ENCODE data around the gene USP16. TPM values are rescaled to one million over a fixed set of nuclear protein-coding genes. Genes with fewer than 3 reads are reported as not detected.
"Not testable (repeated sequence)": the region's sequence is repeated elsewhere in the genome, so short reads cannot be mapped to it uniquely, and the experiment has no call there.

USP16 gene
- total RNA-seq, result 10 to 100 TPM; 31.8 to 33.7 TPM

DNA sequence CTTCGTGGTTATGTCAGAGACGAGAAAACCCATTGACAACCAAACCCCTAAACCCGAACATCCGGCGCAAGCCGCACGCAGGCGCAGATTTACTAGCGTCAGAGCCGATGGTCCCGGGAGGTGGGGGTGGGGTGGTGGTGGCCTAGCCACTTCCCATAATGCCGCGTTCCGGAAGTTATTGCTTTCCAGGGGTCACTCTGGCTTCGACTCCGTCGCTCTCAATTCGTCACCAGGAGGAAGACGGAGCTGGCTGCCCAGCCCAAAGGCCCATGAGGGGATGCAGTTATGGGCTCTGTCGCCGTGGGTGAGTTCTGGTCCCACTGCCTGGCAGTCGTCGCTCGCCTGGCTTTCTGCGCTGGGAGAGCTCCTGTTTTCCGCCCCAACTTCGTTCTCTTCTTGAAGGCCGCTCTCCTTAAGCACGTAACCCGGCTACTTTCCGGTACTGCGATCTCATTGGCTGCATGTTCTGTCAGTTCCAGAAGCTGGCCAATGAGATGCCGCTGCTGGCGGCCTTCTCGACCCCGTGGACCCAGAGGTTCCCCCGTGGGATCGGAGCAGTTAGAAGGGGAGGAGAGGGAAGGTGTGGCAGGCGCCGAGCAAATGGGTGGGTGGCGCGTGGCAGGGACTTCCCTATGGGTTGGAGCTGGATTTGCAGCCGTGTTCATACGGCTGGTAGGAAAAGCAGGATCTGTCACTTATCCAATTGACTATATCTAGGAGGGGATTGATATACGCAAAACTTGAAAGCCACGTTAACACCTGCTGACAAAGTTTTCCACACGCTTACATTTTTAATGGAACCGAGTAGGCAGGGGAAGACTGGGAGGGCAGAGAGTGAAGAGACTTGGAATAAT lies at the start of gene USP16:
TSS of gene USP16 (plus strand) at position 195 of the 854 bp plus-strand sequence. CDS start 3,246 bp downstream, outside the sequence.
- H3K4me1 Mint-ChIP-seq (ENCODE audit: low read depth), result peaks cover 47% of the 10 kb centered on the region
- DNase-seq (peak; percentile 96), ATAC-seq (peak; percentile 97)
- H3K27me3 Mint-ChIP-seq (ENCODE audit: low read depth), result no peaks in the 10 kb centered on the region
- ChIA-PET POLR2A (interaction anchor here (0.7 to 5.2 kb wide), 19 partner anchors 9 to 425 kb away, joined by 3 to 93 read pairs (median 4); partner anchors contain the start of genes CCT8 and LTN1), CTCF (interaction anchor here (0.9 to 1.9 kb wide), 10 partner anchors 8 to 65 kb away, joined by 3 to 5 read pairs (median 4); partner anchors contain the start of genes CCT8 and LTN1)
- H3K27ac Mint-ChIP-seq, result peak within 1 kb of the TSS; percentile 98
- H3K36me3 Mint-ChIP-seq (ENCODE audit: low read depth), result peaks cover 16% of the 10 kb centered on the region
- H3K9me3 Mint-ChIP-seq (ENCODE audit: insufficient read depth), result no peaks in the 10 kb centered on the region
- peak within 1 kb of the TSS; percentile 99 for H3K4me3 Mint-ChIP-seq

DNA sequence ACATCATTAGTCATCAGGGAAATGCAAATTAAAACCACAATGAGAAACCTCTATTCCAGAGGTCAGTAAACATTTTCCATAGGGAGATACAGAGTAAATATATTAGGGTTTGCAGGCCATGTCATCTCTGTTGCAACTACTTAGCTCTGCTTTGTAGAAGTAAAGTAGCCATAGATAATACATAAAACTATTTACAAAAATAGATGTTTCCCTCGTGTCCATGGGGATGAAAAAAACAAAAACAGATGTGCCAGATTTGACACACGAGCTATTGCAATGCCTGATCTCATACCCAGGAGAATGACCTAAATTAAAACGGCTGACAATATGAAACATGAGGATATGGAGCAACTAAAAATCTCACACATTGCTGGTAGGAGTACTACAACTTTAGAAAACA lies 49.1 kb upstream of the USP16 start:
- POLR2A ChIA-PET, result interaction anchor here (0.7 to 1.4 kb wide), 3 partner anchors 14 to 49 kb away, joined by 3 read pairs; partner anchors contain the start of genes LTN1 and USP16
- Mint-ChIP-seq H3K36me3 (ENCODE audit: low read depth) (peaks cover 45% of the 10 kb centered on the region), H3K4me1 (ENCODE audit: low read depth) (no peaks in the 10 kb centered on the region), H3K4me3 (no peak overlapping the region), H3K9me3 (ENCODE audit: insufficient read depth) (no peaks in the 10 kb centered on the region), H3K27me3 (ENCODE audit: low read depth) (no peaks in the 10 kb centered on the region), H3K27ac (no peak overlapping the region)
- CTCF ChIA-PET, result interaction anchor here (0.8 to 1.1 kb wide), 2 partner anchors 12 to 36 kb away, joined by 3 read pairs; no protein-coding TSS in a partner anchor
- ATAC-seq, result no peak
- DNase-seq, result no peak

DNA sequence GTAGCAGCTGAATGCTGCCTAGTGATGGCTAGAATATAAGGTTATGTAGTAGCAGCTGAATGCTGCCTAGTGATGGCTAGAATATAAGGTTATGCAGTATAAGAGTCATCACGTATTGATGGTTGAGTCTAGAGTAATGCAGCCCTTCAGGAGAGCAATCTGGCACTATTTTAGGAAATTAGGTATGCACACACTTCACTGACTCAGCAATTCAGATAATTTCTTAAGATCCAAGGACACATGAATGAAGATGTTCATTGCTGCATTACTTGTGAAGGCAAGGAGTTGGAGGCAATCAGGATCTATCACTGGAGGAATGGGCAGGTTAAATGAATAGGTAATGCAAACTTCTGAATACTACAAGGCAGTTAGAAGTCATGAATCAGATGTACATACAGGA lies 45.4 kb upstream of the USP16 start:
- CTCF ChIA-PET, result no interaction called here
- DNase-seq, result no peak
- ATAC-seq, result no peak
- no peak overlapping the region for H3K27ac Mint-ChIP-seq
- no peaks in the 10 kb centered on the region for H3K9me3 Mint-ChIP-seq (ENCODE audit: insufficient read depth)
- H3K4me1 Mint-ChIP-seq (ENCODE audit: low read depth), result no peaks in the 10 kb centered on the region
- H3K36me3 Mint-ChIP-seq (ENCODE audit: low read depth), result peaks cover 51% of the 10 kb centered on the region
- H3K27me3 Mint-ChIP-seq (ENCODE audit: low read depth), result no peaks in the 10 kb centered on the region
- H3K4me3 Mint-ChIP-seq, result no peak overlapping the region
- POLR2A ChIA-PET, result interaction anchor here (0.9 kb wide), 1 partner anchor 46 kb away, joined by 4 read pairs; the partner anchor contains the start of gene USP16

DNA sequence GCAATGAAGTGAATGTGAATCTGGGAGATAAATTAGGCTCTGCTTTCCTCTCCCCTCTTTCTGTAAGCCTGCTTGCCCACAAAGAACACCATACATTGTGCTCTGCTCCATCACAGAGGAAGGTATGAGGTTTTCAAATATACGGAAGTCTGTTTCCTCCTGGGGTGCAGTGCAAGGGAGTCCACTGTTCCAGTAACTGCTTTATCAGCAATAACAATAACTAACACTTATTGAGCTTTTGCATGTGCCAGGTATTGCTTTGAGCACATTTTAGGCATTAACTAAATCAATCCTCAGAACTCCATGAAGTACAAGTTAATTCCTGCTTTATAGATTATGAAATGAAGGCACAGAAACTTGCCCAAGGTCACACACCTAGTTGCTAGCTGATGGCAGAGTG lies 41.8 kb upstream of the USP16 start:
- Mint-ChIP-seq H3K4me1 (ENCODE audit: low read depth) (peaks cover 4% of the 10 kb centered on the region), H3K4me3 (no peak overlapping the region), H3K9me3 (ENCODE audit: insufficient read depth) (no peaks in the 10 kb centered on the region), H3K36me3 (ENCODE audit: low read depth) (peaks cover 52% of the 10 kb centered on the region), H3K27me3 (ENCODE audit: low read depth) (no peaks in the 10 kb centered on the region), H3K27ac (no peak overlapping the region)
- ChIA-PET POLR2A (no interaction called here), CTCF (no interaction called here)
- no peak for DNase-seq
- ATAC-seq, result no peak

DNA sequence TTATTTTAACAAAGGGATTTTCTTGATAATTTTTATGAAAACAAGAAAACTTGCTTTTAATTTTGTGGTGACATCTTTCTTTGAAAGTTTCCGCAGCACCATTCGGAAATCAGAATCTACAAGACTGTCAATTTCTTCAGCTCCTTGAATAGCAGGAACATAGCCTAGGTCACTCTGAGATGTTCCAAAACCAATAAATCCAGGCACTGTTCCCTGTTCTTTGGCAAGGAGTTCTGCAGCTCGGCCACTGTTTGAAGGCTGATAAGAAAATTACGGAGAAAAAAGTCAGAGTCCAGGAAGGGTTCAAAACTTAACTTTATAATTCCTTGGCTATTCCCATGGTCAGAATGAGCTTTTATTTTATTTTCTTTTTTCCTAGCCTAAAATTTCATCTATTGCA lies 37.8 kb upstream of the USP16 start:
- H3K36me3 Mint-ChIP-seq (ENCODE audit: low read depth), result peaks cover 41% of the 10 kb centered on the region
- ChIA-PET POLR2A (no interaction called here), CTCF (interaction anchor here (0.9 kb wide), 2 partner anchors 9 to 20 kb away, joined by 3 to 4 read pairs; no protein-coding TSS in a partner anchor)
- ATAC-seq (no peak), DNase-seq (no peak)
- no peak overlapping the region for H3K4me3 Mint-ChIP-seq
- H3K9me3 Mint-ChIP-seq (ENCODE audit: insufficient read depth), result no peaks in the 10 kb centered on the region
- H3K4me1 Mint-ChIP-seq (ENCODE audit: low read depth), result peaks cover 25% of the 10 kb centered on the region
- H3K27me3 Mint-ChIP-seq (ENCODE audit: low read depth), result no peaks in the 10 kb centered on the region
- H3K27ac Mint-ChIP-seq, result no peak overlapping the region

DNA sequence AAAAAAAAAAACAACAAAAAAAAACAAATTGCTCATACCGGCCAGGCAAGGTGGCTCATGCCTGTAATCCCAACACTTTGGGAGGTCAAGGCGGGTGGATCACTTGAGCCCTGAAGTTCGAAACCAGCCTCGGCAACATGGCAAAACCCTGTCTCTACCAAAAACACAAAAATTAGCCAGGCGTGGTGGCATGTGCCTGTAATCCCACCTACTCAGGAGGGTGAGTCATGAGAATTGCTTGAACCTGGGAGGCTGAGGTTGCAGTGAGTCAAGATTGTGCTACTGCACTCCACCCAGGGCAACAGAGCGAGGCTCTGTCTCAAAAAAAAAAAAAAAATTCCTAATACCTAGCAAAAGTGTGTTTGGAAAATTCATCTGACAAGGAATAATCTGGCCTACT lies 36.3 kb upstream of the USP16 start:
- H3K36me3 Mint-ChIP-seq (ENCODE audit: low read depth), result peaks cover 27% of the 10 kb centered on the region
- DNase-seq, CTCF ChIA-PET: not testable (repeated sequence)

DNA sequence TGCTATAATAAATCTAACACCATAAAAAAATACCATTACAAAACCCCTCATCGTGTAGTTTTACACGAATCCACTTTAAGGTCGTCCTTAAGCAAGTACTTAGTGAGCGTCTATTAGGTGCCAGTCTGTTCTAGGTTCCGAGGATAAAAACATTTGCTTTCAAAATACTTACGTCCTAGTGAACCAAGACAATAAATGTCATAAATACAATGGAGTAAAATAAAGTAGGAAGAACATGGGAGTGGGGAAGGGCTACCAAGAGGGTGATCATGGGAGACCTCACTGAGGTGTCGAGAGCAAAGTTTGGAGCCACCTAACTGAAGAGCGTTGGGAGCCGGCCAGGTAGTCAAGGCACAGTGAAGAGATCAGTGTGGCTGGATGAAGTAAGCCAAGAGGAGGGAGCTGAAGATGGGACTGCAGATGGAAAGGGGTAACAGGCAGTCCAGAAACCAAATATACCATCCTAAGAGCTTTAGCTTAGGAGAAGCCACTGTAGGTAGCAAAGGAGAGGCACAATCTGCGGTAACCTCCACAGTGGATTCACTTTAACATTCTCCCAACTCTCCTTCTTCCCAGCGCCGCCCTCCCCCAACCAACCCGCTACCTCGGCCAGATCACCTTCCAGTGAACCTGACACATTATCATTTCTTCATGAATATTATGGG lies 32.5 kb upstream of the USP16 start:
- CTCF ChIA-PET, result interaction anchor here (0.8 to 1.8 kb wide), 8 partner anchors 11 to 381 kb away, joined by 3 to 5 read pairs (median 4); partner anchors contain the start of genes RWDD2B and USP16
- peaks cover 32% of the 10 kb centered on the region for H3K4me1 Mint-ChIP-seq (ENCODE audit: low read depth)
- peak; percentile 1 for ATAC-seq

More for the DNA sequence above, 36.3 kb upstream of the USP16 start:
- H3K27me3 Mint-ChIP-seq (ENCODE audit: low read depth); H3K9me3 Mint-ChIP-seq (ENCODE audit: insufficient read depth); H3K27ac Mint-ChIP-seq; ATAC-seq; POLR2A ChIA-PET; H3K4me3 Mint-ChIP-seq: not testable (repeated sequence)
- H3K4me1 Mint-ChIP-seq (ENCODE audit: low read depth), result peaks cover 28% of the 10 kb centered on the region

DNA sequence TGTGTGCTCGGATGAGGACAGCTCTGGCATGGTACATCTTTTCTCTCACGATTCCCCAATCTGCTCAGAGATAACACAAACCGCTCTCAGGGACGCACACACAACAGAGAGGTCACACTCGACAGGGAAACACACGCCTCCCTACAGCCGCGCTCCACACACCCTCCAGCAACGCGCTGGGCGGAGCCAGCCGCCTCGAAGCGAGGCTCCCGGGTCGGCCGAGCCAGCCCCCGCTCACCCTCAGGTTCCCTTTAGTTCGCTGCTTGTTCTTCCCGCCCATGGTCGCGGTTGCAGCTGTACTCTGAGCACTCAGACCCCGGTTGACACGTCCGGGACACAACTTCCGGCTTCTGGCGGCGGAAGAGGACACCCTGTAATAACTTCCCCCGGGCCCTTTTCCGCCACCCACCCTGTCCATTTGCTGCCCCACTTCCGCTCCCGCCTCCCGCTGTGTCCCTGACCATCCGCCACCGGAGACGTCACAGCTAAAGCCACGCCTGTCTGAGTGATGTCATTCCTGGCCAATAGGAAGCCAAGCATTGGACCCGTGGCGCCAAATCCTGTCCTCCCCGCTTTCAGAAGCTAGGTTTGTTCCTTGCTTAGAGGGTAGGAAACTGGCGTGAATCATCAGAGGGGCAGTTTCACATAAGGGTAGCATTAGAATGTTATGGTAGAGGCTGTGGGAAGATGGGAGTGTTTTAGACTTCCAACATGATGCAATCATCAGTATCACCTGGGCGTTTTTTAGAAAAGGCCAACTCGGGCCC lies 31.8 kb upstream of the USP16 start, which contains the start of gene LTN1:
TSS of gene LTN1 (minus strand) at position 352 of the 767 bp plus-strand sequence. CDS start at position 280, 72 bp downstream.
- peak within 1 kb of the TSS; percentile 84 for H3K4me3 Mint-ChIP-seq
- H3K9me3 Mint-ChIP-seq (ENCODE audit: insufficient read depth), result no peaks in the 10 kb centered on the region
- H3K4me1 Mint-ChIP-seq (ENCODE audit: low read depth), result peaks cover 28% of the 10 kb centered on the region
- DNase-seq (peak; percentile 100), ATAC-seq (peak; percentile 94)
- CTCF ChIA-PET, result interaction anchor here (0.7 to 1.8 kb wide), 10 partner anchors 10 to 381 kb away, joined by 3 to 5 read pairs (median 3); partner anchors contain the start of genes RWDD2B and USP16
- H3K36me3 Mint-ChIP-seq (ENCODE audit: low read depth), result peaks cover 7% of the 10 kb centered on the region
- H3K27ac Mint-ChIP-seq, result peak within 1 kb of the TSS; percentile 98
- POLR2A ChIA-PET, result interaction anchor here (0.8 to 3.5 kb wide), 16 partner anchors 8 to 309 kb away, joined by 3 to 57 read pairs (median 6); partner anchors contain the start of genes CCT8, RWDD2B and USP16
- H3K27me3 Mint-ChIP-seq (ENCODE audit: low read depth), result no peaks in the 10 kb centered on the region

More for the DNA sequence above, 32.5 kb upstream of the USP16 start:
- POLR2A ChIA-PET, result interaction anchor here (0.9 to 3.5 kb wide), 14 partner anchors 9 to 310 kb away, joined by 3 to 57 read pairs (median 7); partner anchors contain the start of genes CCT8, RWDD2B and USP16
- peak overlapping the region; percentile 98 for H3K27ac Mint-ChIP-seq
- no peak for DNase-seq
- H3K36me3 Mint-ChIP-seq (ENCODE audit: low read depth), result peaks cover 10% of the 10 kb centered on the region
- no peaks in the 10 kb centered on the region for H3K9me3 Mint-ChIP-seq (ENCODE audit: insufficient read depth)
- H3K4me3 Mint-ChIP-seq, result peak overlapping the region; percentile 84
- no peaks in the 10 kb centered on the region for H3K27me3 Mint-ChIP-seq (ENCODE audit: low read depth)

DNA sequence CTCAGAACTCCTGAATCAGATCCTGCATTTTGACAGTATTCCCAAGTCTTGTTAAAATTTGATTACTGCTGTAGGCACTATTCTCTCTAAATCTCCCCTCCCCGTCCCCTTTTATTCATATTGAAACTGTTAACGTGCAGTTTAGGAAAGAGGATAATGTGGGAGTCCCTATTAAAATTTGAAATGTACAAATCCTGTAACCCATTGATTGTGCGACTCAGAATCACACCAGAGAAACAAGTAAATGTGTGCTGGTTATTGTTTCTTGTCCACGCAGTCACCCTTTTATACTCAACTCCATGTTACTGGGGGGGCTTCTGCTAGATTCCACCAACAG lies 31.2 kb upstream of the USP16 start:
- POLR2A ChIA-PET, result interaction anchor here (0.8 to 3.5 kb wide), 14 partner anchors 8 to 307 kb away, joined by 3 to 57 read pairs (median 7); partner anchors contain the start of genes CCT8, RWDD2B and USP16
- peak overlapping the region; percentile 84 for H3K4me3 Mint-ChIP-seq

DNA sequence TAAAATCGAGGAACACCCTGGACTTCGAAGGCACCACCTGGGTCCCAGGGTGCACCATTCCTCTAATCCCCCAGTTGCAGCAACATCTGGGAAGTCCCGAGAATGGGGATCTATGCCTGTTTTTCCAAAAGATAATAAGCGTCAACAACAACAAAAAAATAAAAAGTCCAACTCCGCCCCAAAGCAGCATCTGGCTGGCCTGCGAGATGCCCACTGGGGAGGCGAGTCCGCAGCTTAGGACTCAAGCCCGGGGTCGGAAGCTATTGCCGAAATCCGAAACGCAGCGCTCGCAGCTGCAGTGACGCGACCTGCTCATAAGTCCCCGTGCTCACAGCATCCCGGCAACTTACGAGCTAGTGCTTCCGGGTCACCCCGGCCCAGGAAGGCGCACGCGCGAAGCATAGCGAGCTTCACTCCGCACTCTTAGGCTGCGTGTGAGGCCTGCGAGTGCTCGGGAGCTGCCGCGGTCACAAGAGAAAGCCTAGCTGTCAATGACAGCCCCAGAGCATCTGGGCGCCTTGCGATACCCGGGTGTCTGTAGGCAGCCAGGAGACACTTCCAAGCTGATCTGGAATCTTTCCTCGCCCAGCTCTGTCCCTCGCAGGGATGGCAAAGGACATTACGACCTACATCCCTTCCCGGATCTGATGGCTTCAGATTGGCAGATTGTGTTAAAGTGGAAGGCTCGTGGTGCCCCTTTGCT lies 21.9 kb upstream of the USP16 start:
- ATAC-seq (peak; percentile 100), DNase-seq (peak; percentile 97)
- POLR2A ChIA-PET, result interaction anchor here (0.6 to 2.2 kb wide), 17 partner anchors 9 to 447 kb away, joined by 3 to 93 read pairs (median 4); partner anchors contain the start of genes CCT8, LTN1, RWDD2B and USP16
- CTCF ChIA-PET, result interaction anchor here (0.7 to 2.2 kb wide), 6 partner anchors 8 to 369 kb away, joined by 3 to 14 read pairs (median 5); partner anchors contain the start of genes LTN1 and USP16
- Mint-ChIP-seq H3K4me1 (ENCODE audit: low read depth) (peaks cover 19% of the 10 kb centered on the region), H3K4me3 (peak overlapping the region; percentile 88), H3K36me3 (ENCODE audit: low read depth) (peaks cover 13% of the 10 kb centered on the region), H3K9me3 (ENCODE audit: insufficient read depth) (no peaks in the 10 kb centered on the region), H3K27ac (peak overlapping the region; percentile 96), H3K27me3 (ENCODE audit: low read depth) (no peaks in the 10 kb centered on the region)

More for the DNA sequence above, 31.2 kb upstream of the USP16 start:
- peak overlapping the region; percentile 98 for H3K27ac Mint-ChIP-seq
- peaks cover 7% of the 10 kb centered on the region for H3K36me3 Mint-ChIP-seq (ENCODE audit: low read depth)
- peaks cover 28% of the 10 kb centered on the region for H3K4me1 Mint-ChIP-seq (ENCODE audit: low read depth)
- H3K9me3 Mint-ChIP-seq (ENCODE audit: insufficient read depth), result no peaks in the 10 kb centered on the region
- H3K27me3 Mint-ChIP-seq (ENCODE audit: low read depth), result no peaks in the 10 kb centered on the region
- ATAC-seq (no peak), DNase-seq (no peak)
- CTCF ChIA-PET, result interaction anchor here (0.7 to 1.8 kb wide), 9 partner anchors 9 to 383 kb away, joined by 3 to 6 read pairs (median 3); partner anchors contain the start of genes RWDD2B and USP16
